GM10847 (cell line): ENCODE results near the gene NIF3L1.
A peak's percentile ranks its signal among the peaks of the same experiment; 100 is the strongest.

ENCODE experiments used
- POLR2A ChIP-seq: IDR thresholded peaks from 2 replicates; pipeline ENCODE4 v1.6.1; 2011; ENCODE audit not compliant: insufficient read length; ENCODE audit errors: extremely low read depth

Gene NIF3L1

GRCh38 chr2:200861617-200862155 lies 27.5 kb upstream of the NIF3L1 start:
- TF ChIP-seq POLR2A = no peak

GRCh38 chr2:200862532-200863000 lies 26.6 kb upstream of the NIF3L1 start:
- no peak for TF ChIP-seq POLR2A

GRCh38 chr2:200863782-200864175 lies 25.4 kb upstream of the NIF3L1 start:
- TF ChIP-seq POLR2A = no peak

GRCh38 chr2:200864176-200865034 lies 24.8 kb upstream of the NIF3L1 start, which contains the start of gene CLK1:
Gene CLK1, minus strand, starts transcription at chr2:200864658. Its CDS starts 2,796 bp downstream, at chr2:200861862.
- TF ChIP-seq POLR2A = peak; percentile 98

- no peak for TF ChIP-seq POLR2A
Observed at GRCh38 chr2:200869014-200869413, 20.2 kb upstream of the NIF3L1 start.

GRCh38 chr2:200871151-200871550 lies 18.0 kb upstream of the NIF3L1 start:
- TF ChIP-seq POLR2A = no peak

GRCh38 chr2:200873560-200873959 lies 15.6 kb upstream of the NIF3L1 start:
- no peak for TF ChIP-seq POLR2A

GRCh38 chr2:200877443-200877842 lies 11.7 kb upstream of the NIF3L1 start:
- TF ChIP-seq POLR2A = no peak

GRCh38 chr2:200878289-200878880 lies 10.8 kb upstream of the NIF3L1 start:
- no peak for TF ChIP-seq POLR2A

GRCh38 chr2:200899482-200899881 lies 10.3 kb downstream of the NIF3L1 start:
- no peak for TF ChIP-seq POLR2A

GRCh38 chr2:200901459-200902072 lies 12.4 kb downstream of the NIF3L1 start:
- TF ChIP-seq POLR2A = no peak

GRCh38 chr2:200905618-200906296 lies 16.6 kb downstream of the NIF3L1 start:
- TF ChIP-seq POLR2A = no peak

GRCh38 chr2:200909958-200910357 lies 20.8 kb downstream of the NIF3L1 start:
- no peak for TF ChIP-seq POLR2A

GRCh38 chr2:200913654-200914053 lies 24.5 kb downstream of the NIF3L1 start:
- TF ChIP-seq POLR2A = no peak

GRCh38 chr2:200922439-200922838 lies 33.3 kb downstream of the NIF3L1 start:
- TF ChIP-seq POLR2A = no peak
